Osteoblast (primary cell): Measurements from ENCODE around the gene PRKCSH. TPM values are rescaled to one million over a fixed set of nuclear protein-coding genes. Genes with fewer than 3 reads are reported as not detected.

ENCODE experiments used
- DNase-seq: peaks from one replicate; pipeline ENCODE4 v3.0.0; 2011; ENCODE audit warnings: low spot score, mixed read lengths; ENCODE audit not compliant: insufficient read length; ENCODE audit errors: missing footprints
- H2AFZ ChIP-seq: 2 replicates; pipeline ENCODE4 v1.6.0; 2011; ENCODE audit warnings: mild to moderate bottlenecking, low read length
- H3K27ac ChIP-seq: 2 replicates; pipeline ENCODE4 v1.5.1; 2011; ENCODE audit warnings: mild to moderate bottlenecking, low read depth, low read length, moderate library complexity
- H3K27me3 ChIP-seq: 2 replicates; pipeline ENCODE4 v1.6.0; 2012; ENCODE audit warnings: mild to moderate bottlenecking, control low read depth, inconsistent platforms, low read length, moderate library complexity; ENCODE audit not compliant: insufficient read depth
- H3K36me3 ChIP-seq: 2 replicates; pipeline ENCODE4 v1.5.1; 2011; ENCODE audit warnings: mild to moderate bottlenecking, low read length, control low read depth, moderate library complexity; ENCODE audit not compliant: insufficient read depth
- H3K4me1 ChIP-seq: 2 replicates; pipeline ENCODE4 v1.5.1; 2011; ENCODE audit warnings: mild to moderate bottlenecking, low read length, control low read depth, moderate library complexity; ENCODE audit not compliant: insufficient read depth
- H3K4me2 ChIP-seq: 2 replicates; pipeline ENCODE4 v1.6.0; 2011; ENCODE audit warnings: mild to moderate bottlenecking, low read length; ENCODE audit not compliant: insufficient read depth
- H3K4me3 ChIP-seq: fragments of 200-600 bp; sonication (generic); 3 replicates; pipeline ENCODE4 v1.5.1; 2012; ENCODE audit warnings: mild to moderate bottlenecking, low read length, inconsistent platforms; ENCODE audit not compliant: insufficient read depth
- H3K79me2 ChIP-seq: 2 replicates; pipeline ENCODE4 v1.6.0; 2012; ENCODE audit warnings: mild to moderate bottlenecking, low read length, control low read depth, inconsistent platforms; ENCODE audit not compliant: insufficient read depth
- H3K9me3 ChIP-seq: 2 replicates; pipeline ENCODE4 v1.5.1; 2011; ENCODE audit warnings: low read depth, low read length, control low read depth
- H4K20me1 ChIP-seq: 2 replicates; pipeline ENCODE4 v1.6.0; 2012; ENCODE audit warnings: mild to moderate bottlenecking, low read length, control low read depth; ENCODE audit not compliant: insufficient read depth
- CTCF ChIP-seq: IDR thresholded peaks from 2 replicates; pipeline ENCODE4 v1.5.1; 2011; ENCODE audit warnings: mild to moderate bottlenecking, low read depth, low read length, moderate library complexity; ENCODE audit errors: extremely low read depth
- total RNA-seq: library from RNA; depleted of rRNA; stranded (reverse); fragments of >200 nt; gene quantifications from 2 replicates; pipeline ENCODE4 v1.2.3, GENCODE V29; 2012

PRKCSH gene
- total RNA-seq, 1 donor = 117 TPM

- Histone ChIP-seq H3K79me2 (no peaks in the 10 kb centered on the region), H2AFZ (no peak overlapping the region), H4K20me1 (peaks cover 3% of the 10 kb centered on the region), H3K4me1 (peaks cover 7% of the 10 kb centered on the region), H3K27me3 (peaks cover 35% of the 10 kb centered on the region), H3K27ac (no peak overlapping the region), H3K4me3 (no peak overlapping the region), H3K4me2 (no peak overlapping the region), H3K9me3 (no peaks in the 10 kb centered on the region), H3K36me3 (no peaks in the 10 kb centered on the region)
- TF ChIP-seq CTCF = no peak
- DNase-seq = peak; percentile 86
Observed at GRCh38 chr19:11478167-11479089, 43.0 kb downstream of the PRKCSH start.

- H3K27ac ChIP-seq = no peak overlapping the region
- DNase-seq = peak; percentile 92
- no peaks in the 10 kb centered on the region for H3K79me2 ChIP-seq
- TF ChIP-seq CTCF = no peak
- H2AFZ ChIP-seq = no peak overlapping the region
- H3K4me2 ChIP-seq = no peak overlapping the region
- no peaks in the 10 kb centered on the region for H3K9me3 ChIP-seq
- peaks cover 3% of the 10 kb centered on the region for H4K20me1 ChIP-seq
- H3K4me3 ChIP-seq = no peak overlapping the region
- no peaks in the 10 kb centered on the region for H3K36me3 ChIP-seq
- H3K27me3 ChIP-seq = peaks cover 35% of the 10 kb centered on the region
- peaks cover 7% of the 10 kb centered on the region for H3K4me1 ChIP-seq
Observed at GRCh38 chr19:11479090-11479897, 43.9 kb downstream of the PRKCSH start.

- Histone ChIP-seq H3K36me3 (no peaks in the 10 kb centered on the region), H2AFZ (no peak overlapping the region), H3K4me3 (no peak overlapping the region), H3K4me1 (peaks cover 7% of the 10 kb centered on the region), H3K4me2 (no peak overlapping the region), H3K27me3 (peaks cover 35% of the 10 kb centered on the region), H3K27ac (no peak overlapping the region), H3K9me3 (no peaks in the 10 kb centered on the region), H3K79me2 (no peaks in the 10 kb centered on the region), H4K20me1 (peaks cover 3% of the 10 kb centered on the region)
- TF ChIP-seq CTCF = no peak
- DNase-seq = peak; percentile 80
Observed at GRCh38 chr19:11479898-11480714, 44.7 kb downstream of the PRKCSH start.
